HG03060 (cell line): ENCODE results near the gene SOX30.
A peak's percentile ranks its signal among the peaks of the same experiment; 100 is the strongest.

Source experiments
- ATAC-seq: cut with Tn5 transposase; IDR thresholded peaks from one replicate; pipeline ENCODE4 v1.9.1; 2021; ENCODE audit warnings: low read depth, moderate number of reproducible peaks; ENCODE audit not compliant: unreplicated experiment

The SOX30 gene

GRCh38 chr5:157611571-157612476 is 40.4 kb downstream of the SOX30 start:
- ATAC-seq, result peak; percentile 36

GRCh38 chr5:157610990-157611389 is 41.2 kb downstream of the SOX30 start:
- no peak for ATAC-seq

- no peak for ATAC-seq
Measured at GRCh38 chr5:157608972-157609565, 43.2 kb downstream of the SOX30 start.

GRCh38 chr5:157607371-157608161 is 44.7 kb downstream of the SOX30 start:
- no peak for ATAC-seq

- ATAC-seq, result no peak
Measured at GRCh38 chr5:157606046-157606445, 46.2 kb downstream of the SOX30 start.

GRCh38 chr5:157603333-157604190 is 48.7 kb downstream of the SOX30 start:
- ATAC-seq, result no peak

- peak; percentile 28 for ATAC-seq
Measured at GRCh38 chr5:157602505-157602904, 49.7 kb downstream of the SOX30 start.

- no peak for ATAC-seq
Measured at GRCh38 chr5:157600252-157600651, 52.0 kb downstream of the SOX30 start.

GRCh38 chr5:157599565-157599964 is 52.7 kb downstream of the SOX30 start:
- no peak for ATAC-seq

- peak; percentile 36 for ATAC-seq
Measured at GRCh38 chr5:157598350-157598936, 53.8 kb downstream of the SOX30 start.

GRCh38 chr5:157597277-157597676 is 55.0 kb downstream of the SOX30 start:
- no peak for ATAC-seq

GRCh38 chr5:157596487-157596886 is 55.8 kb downstream of the SOX30 start:
- peak; percentile 52 for ATAC-seq

GRCh38 chr5:157594675-157595459 is 57.4 kb downstream of the SOX30 start:
- no peak for ATAC-seq

GRCh38 chr5:157594257-157594656 is 58.0 kb downstream of the SOX30 start:
- no peak for ATAC-seq

GRCh38 chr5:157593052-157593757 is 59.0 kb downstream of the SOX30 start:
- ATAC-seq, result no peak

- ATAC-seq, result no peak
Measured at GRCh38 chr5:157592594-157592993, 59.6 kb downstream of the SOX30 start.

GRCh38 chr5:157590478-157590877 is 61.8 kb downstream of the SOX30 start:
- no peak for ATAC-seq

GRCh38 chr5:157584628-157585027 is 67.6 kb downstream of the SOX30 start:
- no peak for ATAC-seq
